GM10248 (cell line): ENCODE results near the gene BCL7C.
A peak's percentile ranks its signal among the peaks of the same experiment; 100 is the strongest.

ENCODE experiments used
- CTCF ChIA-PET: fragments of 300-600 bp; sonication (Branson Sonifier 250); formaldehyde crosslinking; extraction: SDS; loops from one replicate; lab custom pipeline; 2021; ENCODE audit warnings: antibody characterized with exemption; lab: Yijun Ruan, JAX
- POLR2A ChIA-PET: fragments of 350-650 bp; sonication (Branson Sonifier 250); formaldehyde crosslinking; extraction: SDS; loops from one replicate; lab custom pipeline; 2020; ENCODE audit warnings: antibody characterized with exemption; lab: Yijun Ruan, JAX
- DNase-seq: peaks from one replicate; pipeline ENCODE4 v3.0.0; 2012; ENCODE audit errors: extremely low spot score
- TF ChIP-seq, protein P1 (sequence below): IDR thresholded peaks from 2 replicates; pipeline ENCODE4 v1.5.1; 2012; ENCODE audit warnings: mild to moderate bottlenecking, low read depth; ENCODE audit errors: extremely low read depth, missing control alignments, control extremely low read depth

BCL7C gene

DNA sequence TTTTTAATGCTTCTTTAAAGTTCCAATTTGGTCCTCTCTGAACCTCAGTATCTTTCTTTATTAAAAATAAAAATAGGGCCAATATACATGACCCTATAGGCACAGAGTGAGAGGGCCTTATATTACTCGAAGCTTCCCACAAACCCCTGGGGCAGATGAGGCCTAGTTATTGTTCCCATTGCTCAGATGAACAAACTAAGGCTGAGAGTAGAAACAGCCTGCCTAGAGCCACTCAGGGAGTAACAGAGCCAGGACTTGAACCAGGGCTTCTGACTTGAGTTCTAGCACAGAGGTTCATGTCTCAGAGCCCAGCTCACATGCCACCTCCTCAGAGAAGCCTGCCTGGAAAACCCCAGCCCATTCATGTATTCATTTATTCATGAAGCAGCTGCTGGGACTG lies 7.7 kb downstream of the BCL7C start:
- no peak for DNase-seq
- ChIA-PET CTCF (interaction anchor here (0.9 to 3.4 kb wide), 4 partner anchors 12 to 71 kb away, joined by 3 to 14 read pairs (median 8); no protein-coding TSS in a partner anchor), POLR2A (interaction anchor here (0.5 kb wide), 1 partner anchor 795 kb away, joined by 4 read pairs; no protein-coding TSS in a partner anchor)
- TF ChIP-seq, protein P1, sequence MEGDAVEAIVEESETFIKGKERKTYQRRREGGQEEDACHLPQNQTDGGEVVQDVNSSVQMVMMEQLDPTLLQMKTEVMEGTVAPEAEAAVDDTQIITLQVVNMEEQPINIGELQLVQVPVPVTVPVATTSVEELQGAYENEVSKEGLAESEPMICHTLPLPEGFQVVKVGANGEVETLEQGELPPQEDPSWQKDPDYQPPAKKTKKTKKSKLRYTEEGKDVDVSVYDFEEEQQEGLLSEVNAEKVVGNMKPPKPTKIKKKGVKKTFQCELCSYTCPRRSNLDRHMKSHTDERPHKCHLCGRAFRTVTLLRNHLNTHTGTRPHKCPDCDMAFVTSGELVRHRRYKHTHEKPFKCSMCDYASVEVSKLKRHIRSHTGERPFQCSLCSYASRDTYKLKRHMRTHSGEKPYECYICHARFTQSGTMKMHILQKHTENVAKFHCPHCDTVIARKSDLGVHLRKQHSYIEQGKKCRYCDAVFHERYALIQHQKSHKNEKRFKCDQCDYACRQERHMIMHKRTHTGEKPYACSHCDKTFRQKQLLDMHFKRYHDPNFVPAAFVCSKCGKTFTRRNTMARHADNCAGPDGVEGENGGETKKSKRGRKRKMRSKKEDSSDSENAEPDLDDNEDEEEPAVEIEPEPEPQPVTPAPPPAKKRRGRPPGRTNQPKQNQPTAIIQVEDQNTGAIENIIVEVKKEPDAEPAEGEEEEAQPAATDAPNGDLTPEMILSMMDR, result no peak

DNA sequence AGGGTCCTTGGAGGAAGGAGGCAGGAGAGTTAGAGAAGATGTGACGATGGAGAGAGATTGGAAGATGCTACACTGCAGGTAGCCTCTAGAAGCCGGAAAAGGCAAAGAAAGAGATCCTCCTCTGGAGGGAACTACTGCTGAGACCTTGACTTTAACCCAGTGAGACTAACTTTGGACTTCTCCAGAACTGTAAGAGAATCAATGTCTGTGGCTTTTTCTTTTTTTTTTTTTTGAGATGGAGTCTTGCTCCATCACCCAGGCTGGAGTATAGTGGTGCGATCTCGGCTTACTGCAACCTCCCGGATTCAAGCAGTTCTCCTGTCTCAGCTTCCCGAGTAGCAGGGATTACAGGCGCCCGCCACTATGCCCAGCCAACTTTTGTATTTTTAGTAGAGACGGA lies 8.7 kb downstream of the BCL7C start:
- ChIA-PET CTCF (interaction anchor here (1.2 to 3.4 kb wide), 2 partner anchors 15 to 40 kb away, joined by 4 to 14 read pairs; no protein-coding TSS in a partner anchor), POLR2A (no interaction called here)
- TF ChIP-seq, protein P1, result no peak
- no peak for DNase-seq

DNA sequence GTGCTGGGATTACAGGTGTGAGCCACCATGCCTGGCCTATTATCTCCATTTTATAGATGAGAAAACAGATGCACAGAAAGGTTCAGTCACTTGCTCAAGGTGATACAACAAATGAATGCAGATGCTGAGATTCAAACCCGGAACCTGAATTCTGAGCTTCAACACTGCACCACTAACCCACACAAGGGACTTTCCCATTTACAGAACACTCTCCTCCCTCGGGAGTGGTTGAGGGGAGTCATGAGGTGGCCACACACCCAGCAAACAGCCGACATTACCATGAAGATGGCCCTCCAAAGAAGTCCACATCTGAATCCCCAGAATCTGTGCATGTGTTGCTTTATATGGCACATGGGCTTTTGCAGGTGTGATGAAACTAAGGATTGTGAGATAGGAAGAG lies 9.1 kb downstream of the BCL7C start:
- DNase-seq, result peak; percentile 58
- ChIA-PET POLR2A (no interaction called here), CTCF (interaction anchor here (1.2 to 3.4 kb wide), 2 partner anchors 14 to 40 kb away, joined by 4 to 14 read pairs; no protein-coding TSS in a partner anchor)
- TF ChIP-seq, protein P1, result no peak

DNA sequence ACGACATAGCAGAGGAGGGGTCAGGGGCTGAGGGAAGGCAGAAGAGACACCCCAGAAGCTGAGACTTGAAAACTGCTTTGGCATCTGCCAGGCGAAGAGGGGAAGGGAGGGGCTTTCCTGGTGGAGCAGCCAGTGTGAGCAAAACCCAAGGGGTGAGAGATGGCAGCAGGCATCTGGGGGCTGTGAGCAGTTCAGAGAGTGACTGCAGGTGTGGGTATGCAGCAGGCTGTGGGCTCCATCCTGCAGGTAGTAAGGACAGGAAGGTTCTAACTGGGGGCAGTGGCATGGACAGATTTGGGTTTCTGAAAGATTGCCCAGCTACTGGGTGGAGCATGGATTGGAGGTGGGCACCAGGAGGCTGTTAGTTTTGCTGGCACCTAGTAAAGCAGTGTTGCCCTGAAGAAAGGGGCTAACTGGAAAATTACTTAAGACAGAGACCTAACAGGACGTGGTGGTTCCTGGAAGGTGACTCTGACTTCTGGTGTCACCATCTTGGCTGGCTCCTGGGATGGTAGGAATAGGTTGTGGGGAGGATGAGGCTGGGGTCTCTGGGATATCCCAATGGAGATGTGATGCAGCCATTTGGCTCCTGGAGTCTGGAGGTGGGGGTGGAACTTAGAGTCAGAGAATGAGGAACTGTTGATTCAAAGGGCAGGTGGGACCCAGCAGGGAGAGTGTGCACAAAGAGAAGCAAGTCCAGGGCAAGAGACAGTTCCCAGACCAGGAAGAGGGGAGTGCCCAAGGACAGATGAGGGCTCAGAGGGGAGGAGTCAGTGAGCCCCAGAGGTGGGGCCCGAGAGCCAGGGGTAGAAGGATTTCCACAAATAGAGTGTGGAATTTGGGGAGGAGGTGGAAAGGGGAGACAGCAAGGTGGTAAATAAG lies 11.2 kb downstream of the BCL7C start:
- POLR2A ChIA-PET, result interaction anchor here (0.6 kb wide), 1 partner anchor 232 kb away, joined by 7 read pairs; the partner anchor contains the start of gene PRR14
- DNase-seq, result no peak
- TF ChIP-seq, protein P1, result no peak
- CTCF ChIA-PET, result interaction anchor here (3.4 kb wide), 1 partner anchor 37 kb away, joined by 14 read pairs; no protein-coding TSS in a partner anchor

DNA sequence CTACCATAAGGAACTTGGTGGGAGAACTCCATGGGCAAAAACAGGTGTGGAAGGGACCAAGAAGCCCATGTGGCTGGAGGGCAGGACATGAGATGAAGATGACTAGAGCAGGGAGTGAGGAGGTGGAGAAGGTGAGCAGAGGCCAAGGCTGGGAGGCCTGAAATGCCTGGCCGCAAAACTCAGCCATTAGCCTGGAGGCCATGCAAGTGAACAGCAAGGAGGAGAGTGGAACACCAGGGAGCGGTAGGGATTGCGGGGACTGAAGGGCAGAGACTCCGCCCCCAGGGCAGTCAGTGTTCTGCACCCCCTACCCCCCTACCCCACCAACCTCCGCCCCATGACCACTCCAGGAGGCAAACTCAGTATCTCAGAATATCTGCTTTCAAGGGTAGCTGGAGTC lies 17.0 kb downstream of the BCL7C start:
- TF ChIP-seq, protein P1, result no peak
- DNase-seq, result no peak
- ChIA-PET CTCF (interaction anchor here (0.9 to 2.6 kb wide), 4 partner anchors 16 to 62 kb away, joined by 3 to 12 read pairs (median 7); no protein-coding TSS in a partner anchor), POLR2A (interaction anchor here (0.7 kb wide), 1 partner anchor 47 kb away, joined by 4 read pairs; the partner anchor contains the start of gene FBXL19)
